K562 (cell line): ENCODE measurements around the gene STMP1. TPM values are rescaled to one million over a fixed set of nuclear protein-coding genes. Genes with fewer than 3 reads are reported as not detected.

ENCODE experiments used
- ADNP ChIP-seq: fragments of 200-800 bp; sonication (Bioruptor generic); IDR thresholded peaks from 2 replicates; pipeline ENCODE4 v1.6.1; 2016; ENCODE audit warnings: missing genetic modification characterization, missing compliant biosample characterization
- ARID4B ChIP-seq: sonication (generic); formaldehyde crosslinking; IDR thresholded peaks from 2 replicates; pipeline ENCODE4 v1.8.0; 2022; ENCODE audit warnings: mild to moderate bottlenecking, missing genetic modification reagents
- ATF2 ChIP-seq: sonication (generic); formaldehyde crosslinking; IDR thresholded peaks from 2 replicates; pipeline ENCODE4 v1.8.1; 2022; ENCODE audit warnings: missing genetic modification reagents
- CREB3L1 ChIP-seq: fragments of 450-650 bp; IDR thresholded peaks from 2 replicates; pipeline ENCODE4 v1.6.1; 2014; ENCODE audit warnings: low read depth, mild to moderate bottlenecking, moderate library complexity, borderline replicate concordance
- HSF4 ChIP-seq: fragments of 250-450 bp; sonication (Bioruptor Pico); IDR thresholded peaks from 2 replicates; pipeline ENCODE4 v2.1.2; 2022; ENCODE audit warnings: mild to moderate bottlenecking, moderate library complexity, borderline replicate concordance
- NR4A1 ChIP-seq, 2 experiments: fragments of 250-450 bp in 1 of 2; fragments of 450-650 bp in 1 of 2; sonication (Bioruptor Pico) in 1 of 2; IDR thresholded peaks; 2 replicates each; pipeline versions ENCODE4 v1.4.0 to v1.6.1; 2016 to 2020; ENCODE audit warnings: mild to moderate bottlenecking in 2 of 2, missing compliant biosample characterization in 1 of 2, missing genetic modification characterization in 1 of 2, moderate library complexity in 1 of 2
- PTBP1 ChIP-seq: fragments of 200-400 bp; formaldehyde crosslinking; IDR thresholded peaks from 2 replicates; pipeline ENCODE4 v1.6.1; 2017; ENCODE audit warnings: low read depth, low read length
- RAD21 ChIP-seq, 2 experiments: fragments of 250-450 bp in 1 of 2; fragments of 450-650 bp in 1 of 2; sonication (Bioruptor Pico) in 1 of 2; formaldehyde crosslinking in 1 of 2; IDR thresholded peaks in 1 of 2; conservative IDR thresholded peaks in 1 of 2; 2 replicates each; pipeline versions ENCODE4 v1.4.0 to v1.8.0; 2020 to 2022; ENCODE audit warnings: mild to moderate bottlenecking in 2 of 2, moderate library complexity in 1 of 2
- RBM15 ChIP-seq: fragments of 200-400 bp; formaldehyde crosslinking; IDR thresholded peaks from 2 replicates; pipeline ENCODE4 v1.6.1; 2018; ENCODE audit warnings: mild to moderate bottlenecking, low read length, moderate library complexity; ENCODE audit not compliant: insufficient read depth
- STAT5B ChIP-seq: fragments of 250-450 bp; sonication (Bioruptor Pico); IDR thresholded peaks from 2 replicates; pipeline ENCODE4 v1.8.0; 2021; ENCODE audit warnings: mild to moderate bottlenecking, inconsistent platforms
- TCF3 ChIP-seq: sonication (generic); formaldehyde crosslinking; IDR thresholded peaks from 2 replicates; pipeline ENCODE4 v1.4.0; 2020; ENCODE audit warnings: mild to moderate bottlenecking, missing genetic modification reagents
- TCF7 ChIP-seq: sonication (generic); IDR thresholded peaks from 2 replicates; pipeline ENCODE4 v1.6.1; 2016; ENCODE audit warnings: antibody characterized with exemption, borderline replicate concordance
- ZBTB9 ChIP-seq: fragments of 450-650 bp; formaldehyde crosslinking; IDR thresholded peaks from 2 replicates; pipeline ENCODE4 v1.4.0; 2020; ENCODE audit warnings: mild to moderate bottlenecking, moderate library complexity
- ZNF324 ChIP-seq: fragments of 250-450 bp; sonication (Bioruptor Pico); IDR thresholded peaks from 2 replicates; pipeline ENCODE4 v1.4.0; 2020; ENCODE audit warnings: mild to moderate bottlenecking
- ZNF655 ChIP-seq: fragments of 250-450 bp; sonication (Bioruptor Pico); IDR thresholded peaks from 2 replicates; pipeline ENCODE4 v1.5.0; 2021
- ZNF695 ChIP-seq: fragments of 450-650 bp; formaldehyde crosslinking; IDR thresholded peaks from 2 replicates; pipeline ENCODE4 v1.4.0; 2020; ENCODE audit warnings: mild to moderate bottlenecking, moderate library complexity
- polyA plus RNA-seq, 8 experiments: library from polyadenylated mRNA; depleted of rRNA in 4 of 8; stranded (reverse) in 5 of 8; unstranded in 3 of 8; fragments of >200 nt; fragmentation: Nextera tagmentation in 2 of 8; fragmentation: Illumina TruSeq in 1 of 8; extraction: Ambion mirVana in 2 of 8; extraction: Trizol in 1 of 8; gene quantifications; 2 replicates each; pipeline versions ENCODE4 v1.2.1 to v1.2.3, GENCODE V29; 2011 to 2014; ENCODE audit warnings: inconsistent platforms in 1 of 8, missing spikeins in 1 of 8
- total RNA-seq, 7 experiments: library from RNA; depleted of rRNA in 6 of 7; stranded (reverse); fragments of >200 nt in 6 of 7; fragmentation: Illumina TruSeq in 2 of 7; extraction: Trizol in 2 of 7; gene quantifications; 2 replicates each; pipeline versions ENCODE4 v1.2.1 to v1.2.3, GENCODE V29; 2011 to 2021; ENCODE audit warnings: low replicate concordance in 1 of 7

Gene STMP1
- total and polyA plus RNA-seq, 9 of the 15 experiments (the other 6 are each of a cell fraction or from before 2014, with no cell fraction given): 10.6 to 249 (median 56.8) TPM

- 0 out of 2 replicates have a peak, but pooled peaks have one; percentile 57 for TF ChIP-seq RBM15
- no peak for TF ChIP-seq NR4A1 (CRISPR knock-in tag; IDR thresholded peaks at IDR 0.05)
- TF ChIP-seq NR4A1 (tag; IDR thresholded peaks at IDR 0.05): no peak
- no peak for TF ChIP-seq PTBP1
- no peak for TF ChIP-seq ZNF695 (CRISPR knock-in tag)
- TF ChIP-seq ZNF655 (CRISPR knock-in tag): no peak
- peak; percentile 75 for TF ChIP-seq CREB3L1
- no peak for TF ChIP-seq ADNP (tag)
- TF ChIP-seq ATF2 (CRISPR knock-in tag): no peak
- TF ChIP-seq HSF4 (CRISPR knock-in tag): peak; percentile 83; the same call in 1 of the 2 replicates
- TF ChIP-seq ARID4B: no peak
- TF ChIP-seq RAD21 (CRISPR knock-in tag; conservative IDR thresholded peaks at IDR 0.05 in 1 of 2, IDR thresholded peaks at IDR 0.05 in 1 of 2): no peak
- no peak for TF ChIP-seq TCF3 (CRISPR knock-in tag)
- no peak for TF ChIP-seq STAT5B (CRISPR knock-in tag)
- TF ChIP-seq ZBTB9 (CRISPR knock-in tag): no peak
- no peak for TF ChIP-seq TCF7
- no peak for TF ChIP-seq ZNF324
Observed at GRCh38 chr7:135662123-135662372, 266 bp upstream of the STMP1 start (continued).
